Hepatocyte (in vitro differentiated cells): ENCODE measurements around the gene NPDC1. TPM values are rescaled to one million over a fixed set of nuclear protein-coding genes. Genes with fewer than 3 reads are reported as not detected.

ENCODE experiments used
- DNase-seq: peaks from one replicate; pipeline ENCODE4 v3.0.0-alpha.2; 2016; ENCODE audit warnings: low spot score
- H2AFZ ChIP-seq: fragments of 200-600 bp; sonication (generic); 2 replicates; pipeline ENCODE4 v1.6.0; 2016; ENCODE audit warnings: antibody characterized with exemption, mild to moderate bottlenecking
- H3K27ac ChIP-seq: fragments of 200-600 bp; sonication (generic); 2 replicates; pipeline ENCODE4 v1.5.1; 2016; ENCODE audit warnings: mild to moderate bottlenecking
- H3K27me3 ChIP-seq: fragments of 200-600 bp; sonication (generic); 2 replicates; pipeline ENCODE4 v1.6.1; 2016
- H3K36me3 ChIP-seq: fragments of 200-600 bp; sonication (generic); replicated peaks from 2 replicates; pipeline ENCODE4 v1.5.1; 2016; ENCODE audit warnings: low read depth; ENCODE audit not compliant: insufficient read depth
- H3K4me1 ChIP-seq: fragments of 200-600 bp; sonication (generic); 2 replicates; pipeline ENCODE4 v1.5.1; 2016; ENCODE audit warnings: mild to moderate bottlenecking, moderate library complexity; ENCODE audit not compliant: insufficient read depth
- H3K4me2 ChIP-seq: fragments of 200-600 bp; sonication (generic); 2 replicates; pipeline ENCODE4 v1.6.0; 2016
- H3K4me3 ChIP-seq: fragments of 200-600 bp; sonication (generic); 2 replicates; pipeline ENCODE4 v1.5.1; 2016; ENCODE audit warnings: mild to moderate bottlenecking
- H3K79me2 ChIP-seq: fragments of 200-600 bp; sonication (generic); 2 replicates; pipeline ENCODE4 v1.6.0; 2017; ENCODE audit warnings: mild to moderate bottlenecking
- H3K9me2 ChIP-seq: fragments of 200-600 bp; sonication (generic); replicated peaks from 2 replicates; pipeline ENCODE4 v1.6.0; 2017; ENCODE audit warnings: mild to moderate bottlenecking; ENCODE audit not compliant: insufficient read depth
- H3K9me3 ChIP-seq: fragments of 200-600 bp; sonication (generic); 2 replicates; pipeline ENCODE4 v1.5.1; 2016; ENCODE audit warnings: low read depth, mild to moderate bottlenecking
- H4K20me1 ChIP-seq: fragments of 200-600 bp; sonication (generic); 2 replicates; pipeline ENCODE4 v1.6.0; 2016; ENCODE audit warnings: mild to moderate bottlenecking; ENCODE audit not compliant: insufficient read depth, poor library complexity, severe bottlenecking
- CTCF ChIP-seq: fragments of 200-600 bp; sonication (generic); IDR thresholded peaks from 2 replicates; pipeline ENCODE4 v1.5.1; 2016; ENCODE audit warnings: antibody characterized with exemption, mild to moderate bottlenecking; ENCODE audit not compliant: poor library complexity
- EZH2 ChIP-seq: fragments of 200-600 bp; sonication (generic); IDR thresholded peaks from 2 replicates; pipeline ENCODE4 v1.6.1; 2016; ENCODE audit warnings: antibody characterized with exemption, mild to moderate bottlenecking, borderline replicate concordance
- EZH2phosphoT487 ChIP-seq: fragments of 200-600 bp; sonication (generic); IDR thresholded peaks from one replicate; pipeline ENCODE4 v1.6.1; 2018; ENCODE audit warnings: antibody characterized with exemption, mild to moderate bottlenecking, low read depth, moderate library complexity; ENCODE audit not compliant: unreplicated experiment, severe bottlenecking
- WGBS: methylation state at CpG from one replicate; pipeline ENCODE4 v1.1.6; 2016; ENCODE audit warnings: low lambda C conversion rate; ENCODE audit errors: missing lambda C conversion rate; 5-methylcytosine and 5-hydroxymethylcytosine counted together
- polyA plus RNA-seq: library from polyadenylated mRNA; unstranded; fragments of >200 nt; fragmentation: Nextera tagmentation; extraction: Ambion mirVana; gene quantifications from 2 replicates; pipeline ENCODE4 v1.2.1, GENCODE V29; 2016
- total RNA-seq: library from RNA; depleted of rRNA; stranded (reverse); fragments of >200 nt; gene quantifications from 2 replicates; pipeline ENCODE4 v1.2.3, GENCODE V29; 2014

NPDC1 gene
- total and polyA plus RNA-seq, 2 experiments from 2014 or later = 12.7 to 72.7 TPM

- Histone ChIP-seq H3K4me1 (peaks cover 26% of the 10 kb centered on the region), H4K20me1 (peaks cover 11% of the 10 kb centered on the region), H3K9me2 (no peaks in the 10 kb centered on the region), H3K27me3 (peaks cover 14% of the 10 kb centered on the region), H3K79me2 (peaks cover 14% of the 10 kb centered on the region), H2AFZ (no peak overlapping the region), H3K36me3 (no peaks in the 10 kb centered on the region), H3K4me3 (no peak overlapping the region), H3K4me2 (no peak overlapping the region), H3K9me3 (no peaks in the 10 kb centered on the region), H3K27ac (no peak overlapping the region)
- TF ChIP-seq EZH2 (no peak), EZH2phosphoT487 (no peak), CTCF (no peak)
- DNase-seq = no peak
- 95% methylated on average over 13 of the region's 16 CpGs for WGBS
Measured at GRCh38 chr9:137082222-137082924, 36.4 kb upstream of the NPDC1 start.

- no peak for DNase-seq
- H3K9me3 ChIP-seq = no peaks in the 10 kb centered on the region
- H4K20me1 ChIP-seq = peaks cover 11% of the 10 kb centered on the region
- H2AFZ ChIP-seq = no peak overlapping the region
- no peak overlapping the region for H3K27ac ChIP-seq
- H3K27me3 ChIP-seq = peaks cover 14% of the 10 kb centered on the region
- no peak overlapping the region for H3K4me3 ChIP-seq
- H3K9me2 ChIP-seq = no peaks in the 10 kb centered on the region
- H3K79me2 ChIP-seq = peaks cover 14% of the 10 kb centered on the region
- peaks cover 22% of the 10 kb centered on the region for H3K4me1 ChIP-seq
- WGBS = 92% methylated on average over 22 of the region's 24 CpGs
- H3K36me3 ChIP-seq = no peaks in the 10 kb centered on the region
- TF ChIP-seq EZH2 (no peak), EZH2phosphoT487 (no peak), CTCF (no peak)
- no peak overlapping the region for H3K4me2 ChIP-seq
Measured at GRCh38 chr9:137080260-137081122, 34.5 kb upstream of the NPDC1 start.

GRCh38 chr9:137079401-137079787, 33.4 kb upstream of the NPDC1 start:
- peak overlapping the region; percentile 96 for H3K4me2 ChIP-seq
- peaks cover 14% of the 10 kb centered on the region for H3K27me3 ChIP-seq
- H3K4me1 ChIP-seq = peaks cover 20% of the 10 kb centered on the region
- H3K36me3 ChIP-seq = no peaks in the 10 kb centered on the region
- H3K4me3 ChIP-seq = no peak overlapping the region
- peaks cover 11% of the 10 kb centered on the region for H4K20me1 ChIP-seq
- 87% methylated on average over 13 of the region's 13 CpGs for WGBS
- no peaks in the 10 kb centered on the region for H3K9me3 ChIP-seq
- no peak overlapping the region for H2AFZ ChIP-seq
- H3K79me2 ChIP-seq = peaks cover 14% of the 10 kb centered on the region
- no peak for TF ChIP-seq CTCF
- H3K9me2 ChIP-seq = no peaks in the 10 kb centered on the region
- H3K27ac ChIP-seq = no peak overlapping the region
- DNase-seq = no peak
